Measurements from ENCODE around the gene GBX1. TPM values are rescaled to one million over a fixed set of nuclear protein-coding genes. Genes with fewer than 3 reads are reported as not detected.

GBX1 gene
- total RNA-seq, 3 donors from 2014 or later (not counting 1 experiment from before 2014, with no cell fraction given): not detected

GRCh38 chr7:151129117-151129959, 38.2 kb downstream of the GBX1 start:
- peaks cover 8% of the 10 kb centered on the region for H3K36me3 ChIP-seq (ENCODE audit: control insufficient read depth, insufficient read depth, low read length)
- TF ChIP-seq CTCF (IDR thresholded peaks at IDR 0.05): no peak

GRCh38 chr7:151128716-151129115, 38.8 kb downstream of the GBX1 start:
- 78% methylated on average over 7 of the region's 8 CpGs for WGBS (ENCODE audit: insufficient coverage)
- Mint-ChIP-seq H3K9me3 (no peaks in the 10 kb centered on the region), H3K4me3 (no peak overlapping the region), H3K36me3 (no peaks in the 10 kb centered on the region), H3K4me1 (no peaks in the 10 kb centered on the region), H3K27ac (no peak overlapping the region), H3K27me3 (ENCODE audit: low read depth in 2 of 2) (no peaks in the 10 kb centered on the region)
- Histone ChIP-seq H3K4me1 (ENCODE audit: control insufficient read depth, insufficient read depth, low read length) (no peaks in the 10 kb centered on the region), H3K9me3 (ENCODE audit: control insufficient read depth, insufficient read depth, low read length) (no peaks in the 10 kb centered on the region), H3K4me3 (ENCODE audit: low read length) (no peak overlapping the region), H3K36me3 (ENCODE audit: control insufficient read depth, insufficient read depth, low read length) (peaks cover 7% of the 10 kb centered on the region), H3K27ac (ENCODE audit: low read length) (no peak overlapping the region), H3K27me3 (ENCODE audit: control insufficient read depth, insufficient read depth, low read length) (no peaks in the 10 kb centered on the region)
- intact Hi-C loops (cut with micrococcal nuclease): no loop called here
- TF ChIP-seq CTCF (IDR thresholded peaks at IDR 0.05): no peak
- DNase-seq: no peak
- no peak for ATAC-seq

More at GRCh38 chr7:151129117-151129959, 38.2 kb downstream of the GBX1 start:
- no peaks in the 10 kb centered on the region for H3K27me3 ChIP-seq (ENCODE audit: control insufficient read depth, insufficient read depth, low read length)
- Mint-ChIP-seq H3K27me3 (ENCODE audit: low read depth in 2 of 2) (no peaks in the 10 kb centered on the region), H3K36me3 (no peaks in the 10 kb centered on the region), H3K4me3 (no peak overlapping the region), H3K27ac (no peak overlapping the region), H3K9me3 (no peaks in the 10 kb centered on the region), H3K4me1 (no peaks in the 10 kb centered on the region)
- no peaks in the 10 kb centered on the region for H3K9me3 ChIP-seq (ENCODE audit: control insufficient read depth, insufficient read depth, low read length)
- H3K4me3 ChIP-seq (ENCODE audit: low read length): no peak overlapping the region
- no peaks in the 10 kb centered on the region for H3K4me1 ChIP-seq (ENCODE audit: control insufficient read depth, insufficient read depth, low read length)
- no peak overlapping the region for H3K27ac ChIP-seq (ENCODE audit: low read length)
- DNase-seq: no peak
- ATAC-seq: no peak
- 91% methylated on average over 27 of the region's 28 CpGs for WGBS (ENCODE audit: insufficient coverage)
- intact Hi-C loops (cut with micrococcal nuclease): no loop called here

- Histone ChIP-seq H3K4me3 (ENCODE audit: low read length) (no peak overlapping the region), H3K36me3 (ENCODE audit: control insufficient read depth, insufficient read depth, low read length) (peaks cover 7% of the 10 kb centered on the region), H3K27ac (ENCODE audit: low read length) (no peak overlapping the region), H3K27me3 (ENCODE audit: control insufficient read depth, insufficient read depth, low read length) (no peaks in the 10 kb centered on the region), H3K9me3 (ENCODE audit: control insufficient read depth, insufficient read depth, low read length) (no peaks in the 10 kb centered on the region), H3K4me1 (ENCODE audit: control insufficient read depth, insufficient read depth, low read length) (no peaks in the 10 kb centered on the region)
- ATAC-seq (no peak), DNase-seq (no peak)
- H3K4me1 Mint-ChIP-seq: no peaks in the 10 kb centered on the region
- intact Hi-C loops (cut with micrococcal nuclease): no loop called here
- WGBS (ENCODE audit: insufficient coverage): 80% methylated on average over 14 of the region's 14 CpGs
- no peaks in the 10 kb centered on the region for H3K27me3 Mint-ChIP-seq (ENCODE audit: low read depth in 2 of 2)
- no peak overlapping the region for H3K4me3 Mint-ChIP-seq
- H3K9me3 Mint-ChIP-seq: no peaks in the 10 kb centered on the region
- TF ChIP-seq CTCF (IDR thresholded peaks at IDR 0.05): no peak
- no peak overlapping the region for H3K27ac Mint-ChIP-seq
- no peaks in the 10 kb centered on the region for H3K36me3 Mint-ChIP-seq
Observed at GRCh38 chr7:151128144-151128543, 39.4 kb downstream of the GBX1 start.
